ENCODE data around the gene CHPF. TPM values are rescaled to one million over a fixed set of nuclear protein-coding genes. Genes with fewer than 3 reads are reported as not detected.

The CHPF gene
- polyA plus RNA-seq, 4 donors = 23.8 to 46.3 (median 30.1) TPM

DNA sequence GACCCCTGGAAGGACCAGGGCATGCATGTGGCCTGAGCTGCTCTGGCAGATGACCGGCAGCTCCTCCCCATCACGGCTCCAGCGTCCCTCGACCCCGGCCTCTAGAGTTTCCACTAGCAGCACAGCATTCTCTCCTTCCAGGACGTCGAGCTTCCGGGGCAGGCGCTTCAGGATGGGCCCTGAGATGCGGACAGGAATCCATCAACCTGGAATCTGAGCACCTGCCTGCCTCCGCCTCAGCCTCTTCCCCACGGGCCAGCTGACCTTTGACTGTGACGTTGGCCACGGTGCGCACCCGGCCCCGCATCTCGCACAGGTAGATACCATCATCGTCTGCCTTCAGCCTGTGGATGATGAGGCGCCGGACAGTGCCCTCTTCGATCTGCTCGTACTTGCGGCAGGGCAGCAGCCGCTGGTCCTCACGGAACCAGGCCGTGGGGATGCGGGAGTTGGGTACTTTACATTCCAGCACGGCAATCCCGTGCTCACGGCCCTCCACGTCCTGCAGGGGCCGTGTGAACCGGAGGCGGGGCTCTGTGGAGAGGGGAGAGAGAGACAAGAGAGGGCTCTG, 24.3 kb upstream of the CHPF start:
- DNase-seq (ENCODE audit: low read depth in 4 of 4, low spot score in 3 of 4) = no peak

DNA sequence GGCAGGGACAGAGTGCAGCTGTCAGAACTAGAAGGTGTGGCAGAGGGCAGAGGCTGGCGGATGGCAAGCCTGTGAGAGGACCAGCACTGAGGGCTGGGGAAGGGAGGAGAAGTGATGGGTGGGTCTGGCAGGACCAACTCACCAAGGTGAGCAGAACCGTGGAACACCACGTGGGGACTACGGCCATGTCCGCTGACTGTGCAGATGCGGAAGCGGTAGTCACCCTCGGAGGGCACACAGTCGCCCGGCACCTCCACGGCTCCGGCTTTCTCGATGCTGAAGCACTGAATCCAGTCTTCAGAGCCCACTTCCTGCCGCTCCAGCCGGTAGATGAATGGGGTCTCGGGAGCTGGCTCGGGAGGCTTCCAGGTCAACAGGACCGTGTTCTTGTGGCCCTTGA, 23.5 kb upstream of the CHPF start:
- no peak for DNase-seq (ENCODE audit: low read depth in 4 of 4, low spot score in 3 of 4)

DNA sequence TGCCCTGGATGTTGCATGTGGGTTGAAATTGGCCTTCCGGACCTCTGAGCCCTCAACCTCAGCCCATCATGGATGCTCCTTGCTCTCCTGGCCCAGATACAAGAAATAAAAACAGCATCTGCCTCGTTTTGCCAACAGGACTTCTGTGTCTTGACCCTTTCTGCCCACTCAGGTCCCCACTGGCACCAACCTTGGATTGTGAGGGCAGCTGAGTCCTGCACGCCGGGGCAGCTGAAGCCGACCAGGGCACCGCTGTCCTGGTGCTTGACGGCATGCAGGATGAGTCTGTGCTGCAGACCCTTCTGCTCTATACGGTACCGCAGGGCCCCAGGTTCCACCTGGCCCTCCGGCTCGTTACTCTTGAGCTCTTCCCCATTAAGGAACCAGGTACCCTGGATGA, 23.0 kb upstream of the CHPF start:
- no peak for DNase-seq (ENCODE audit: low read depth in 4 of 4, low spot score in 3 of 4)

DNA sequence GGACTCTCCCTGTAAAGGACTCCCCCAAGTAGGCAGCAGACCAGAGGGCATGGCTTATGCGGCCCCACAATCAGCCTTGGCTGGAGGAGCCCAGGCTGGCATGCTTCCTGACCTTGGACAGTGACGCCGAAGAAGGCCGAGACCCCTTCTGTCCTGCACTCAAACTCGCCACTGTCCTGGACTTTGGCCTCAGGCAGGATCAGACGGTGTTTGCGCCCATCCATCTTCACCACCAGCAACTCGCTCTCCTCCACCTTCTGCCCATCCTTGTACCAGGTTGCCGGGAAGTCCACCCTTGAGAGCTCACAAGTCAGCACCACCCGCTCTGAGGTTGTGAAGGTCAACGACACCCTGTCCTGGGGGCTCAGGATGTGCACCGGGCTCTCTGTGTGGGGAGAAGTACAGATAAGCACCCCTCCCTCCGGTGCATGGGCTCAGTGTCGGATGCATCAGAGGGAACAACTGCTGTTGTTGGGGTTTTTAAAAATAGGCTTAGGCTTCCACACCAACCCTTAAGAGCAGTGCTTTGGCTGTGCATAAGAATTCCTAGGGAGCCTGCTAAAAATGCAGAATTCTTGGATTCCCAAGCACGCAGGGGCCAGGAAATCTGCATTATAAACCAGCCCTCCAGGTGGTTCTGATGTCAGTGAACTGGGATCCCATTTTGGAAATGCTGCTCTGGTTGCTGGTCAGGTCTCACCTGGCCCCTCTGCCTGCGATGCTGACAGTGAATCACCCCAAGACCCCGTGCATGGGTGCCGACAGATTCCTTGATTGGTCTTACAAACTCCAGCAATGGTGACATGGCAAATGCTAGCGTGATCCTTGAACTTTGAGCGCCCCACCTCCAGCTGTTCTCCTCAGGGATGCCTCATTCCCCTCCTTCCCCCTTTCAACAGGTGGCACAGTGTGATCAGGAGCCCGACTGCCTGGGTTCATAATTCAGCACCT, 21.8 kb upstream of the CHPF start:
- no peak for DNase-seq (ENCODE audit: low read depth in 4 of 4, low spot score in 3 of 4)

DNA sequence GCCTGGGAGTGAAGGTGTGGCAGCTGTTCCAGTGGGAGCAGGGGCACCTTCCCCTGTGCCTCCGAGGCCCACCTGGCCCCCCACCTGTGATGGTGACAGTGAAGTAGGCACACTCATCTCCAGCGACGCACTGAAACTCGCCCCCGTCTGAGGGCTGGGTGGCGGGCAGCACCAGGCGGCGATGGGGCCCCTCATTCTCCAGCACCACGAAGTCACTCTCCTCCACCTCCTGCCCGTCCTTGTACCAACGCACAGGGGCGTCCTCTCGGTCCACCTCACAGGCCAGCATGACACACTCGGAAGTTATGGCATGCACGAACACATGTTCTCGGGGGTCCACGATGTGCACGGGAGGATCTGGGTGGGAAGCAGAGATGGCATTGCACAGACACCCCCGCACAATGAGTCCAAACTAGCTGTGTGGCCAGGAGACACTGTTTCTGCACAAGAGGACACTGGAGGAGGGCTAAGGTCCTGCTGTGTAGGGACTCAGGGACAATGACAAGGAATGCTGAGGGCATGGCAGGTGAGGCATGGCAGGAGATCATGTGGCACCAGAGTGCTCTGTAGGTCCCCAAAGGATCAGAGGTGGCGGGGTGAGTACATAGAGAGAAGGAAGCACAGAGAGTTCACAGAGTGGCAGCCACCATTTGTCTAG, 19.8 kb upstream of the CHPF start:
- DNase-seq (ENCODE audit: low read depth in 4 of 4, low spot score in 3 of 4) = no peak

DNA sequence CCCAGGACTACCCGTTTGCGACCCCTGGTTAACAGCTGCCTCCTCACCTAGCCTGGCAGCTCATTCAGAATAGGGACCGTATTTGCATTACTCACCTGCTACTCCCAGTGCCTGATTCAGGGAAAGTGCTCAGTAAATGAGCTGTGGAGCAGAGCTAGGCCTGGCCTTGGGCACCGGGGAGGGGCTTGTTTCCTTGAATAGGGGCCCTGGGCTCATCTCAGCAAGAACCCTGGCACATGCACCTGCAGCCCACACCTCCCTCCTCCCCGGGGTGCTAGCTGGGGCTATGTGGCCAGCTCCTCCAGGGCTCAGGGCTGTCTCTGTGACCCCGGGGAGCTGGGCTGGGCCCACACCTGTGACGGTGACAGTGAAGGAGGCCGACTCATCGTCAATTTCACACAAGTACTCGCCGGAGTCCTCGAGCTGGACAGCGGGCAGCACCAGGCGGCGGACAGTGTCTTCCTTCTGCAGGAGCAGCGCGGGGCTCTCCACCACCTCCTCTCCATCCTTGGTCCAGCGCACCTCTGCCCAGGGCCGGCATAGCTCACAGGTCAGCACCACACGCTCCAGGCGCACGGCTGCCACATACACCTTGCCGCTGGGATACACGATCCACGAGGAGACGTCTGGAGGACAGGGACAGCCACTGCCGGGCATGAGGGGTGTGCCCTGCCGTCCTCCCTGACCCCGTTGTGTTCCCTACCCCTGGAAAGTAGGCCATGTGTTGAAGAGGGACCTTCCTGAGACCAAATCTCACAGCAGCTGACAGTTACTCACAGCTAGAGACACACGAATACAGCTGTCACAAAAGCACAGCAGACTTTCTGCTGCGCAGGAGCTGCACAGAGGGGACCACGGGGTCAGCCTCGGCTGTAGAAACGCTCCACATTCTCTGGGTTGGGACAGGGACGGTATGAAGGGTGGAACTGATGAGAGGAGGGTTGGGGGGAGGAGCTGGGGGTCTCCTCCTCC, 18.7 kb upstream of the CHPF start:
- DNase-seq (ENCODE audit: low read depth in 4 of 4, low spot score in 3 of 4) = no peak

DNA sequence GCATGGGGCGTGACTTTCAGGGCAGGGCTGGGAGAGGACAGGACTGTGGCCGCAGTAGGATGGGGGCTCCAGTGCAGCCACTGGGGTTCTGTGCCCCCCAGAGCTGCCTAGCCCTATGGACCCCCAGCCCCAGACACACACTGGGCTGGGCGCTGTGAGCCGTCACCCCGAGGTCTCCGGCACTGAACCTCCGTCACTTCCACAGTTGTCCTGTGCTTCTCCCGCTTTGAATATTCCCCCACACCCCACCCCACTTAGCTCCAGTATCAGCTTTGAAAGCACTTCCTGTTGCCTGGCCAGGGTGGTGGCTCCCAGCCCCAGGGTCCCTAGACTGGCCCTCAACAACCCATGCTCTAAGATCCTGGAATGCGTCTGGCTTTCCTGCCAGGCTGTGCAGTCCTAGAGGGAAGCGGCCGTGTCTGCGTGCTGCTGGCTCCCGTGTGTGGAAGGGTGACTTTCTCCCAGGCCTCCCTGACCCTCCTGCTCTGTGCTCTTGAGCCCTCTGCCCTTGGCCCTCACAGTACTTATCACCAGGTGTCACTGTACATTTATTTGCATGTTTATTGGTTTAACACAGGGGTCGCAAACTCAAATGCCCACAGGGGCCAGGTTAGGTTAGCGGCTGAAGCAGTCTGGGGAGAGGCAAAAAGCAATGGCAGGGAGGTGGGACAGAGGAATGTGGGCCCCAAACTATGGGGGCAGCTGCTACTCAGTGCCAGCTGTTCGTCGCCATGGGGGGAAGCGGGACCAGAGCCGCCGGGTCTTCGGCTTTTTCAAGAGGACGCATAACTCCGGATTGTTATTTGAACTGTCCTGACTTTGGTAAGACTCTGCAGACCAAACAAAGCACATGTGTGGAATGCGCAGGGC, 17.8 kb upstream of the CHPF start:
- DNase-seq (ENCODE audit: low read depth in 4 of 4, low spot score in 3 of 4) = no peak

DNA sequence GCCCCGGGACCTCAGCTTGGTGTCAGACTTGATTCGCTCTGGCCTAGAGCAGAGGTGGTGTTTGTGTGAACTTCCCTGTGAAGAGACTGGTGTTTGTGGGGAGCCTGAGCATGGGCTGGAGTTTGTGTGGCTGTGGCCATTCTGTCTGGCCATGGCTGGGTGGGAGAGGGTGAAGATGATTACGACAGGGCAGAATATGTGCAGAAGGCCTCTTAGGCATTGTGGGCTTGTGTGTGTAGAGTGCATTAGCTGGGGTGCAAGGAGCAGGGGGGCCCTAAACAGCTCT, 17.2 kb upstream of the CHPF start:
- no peak for DNase-seq (ENCODE audit: low read depth in 4 of 4, low spot score in 3 of 4)

DNA sequence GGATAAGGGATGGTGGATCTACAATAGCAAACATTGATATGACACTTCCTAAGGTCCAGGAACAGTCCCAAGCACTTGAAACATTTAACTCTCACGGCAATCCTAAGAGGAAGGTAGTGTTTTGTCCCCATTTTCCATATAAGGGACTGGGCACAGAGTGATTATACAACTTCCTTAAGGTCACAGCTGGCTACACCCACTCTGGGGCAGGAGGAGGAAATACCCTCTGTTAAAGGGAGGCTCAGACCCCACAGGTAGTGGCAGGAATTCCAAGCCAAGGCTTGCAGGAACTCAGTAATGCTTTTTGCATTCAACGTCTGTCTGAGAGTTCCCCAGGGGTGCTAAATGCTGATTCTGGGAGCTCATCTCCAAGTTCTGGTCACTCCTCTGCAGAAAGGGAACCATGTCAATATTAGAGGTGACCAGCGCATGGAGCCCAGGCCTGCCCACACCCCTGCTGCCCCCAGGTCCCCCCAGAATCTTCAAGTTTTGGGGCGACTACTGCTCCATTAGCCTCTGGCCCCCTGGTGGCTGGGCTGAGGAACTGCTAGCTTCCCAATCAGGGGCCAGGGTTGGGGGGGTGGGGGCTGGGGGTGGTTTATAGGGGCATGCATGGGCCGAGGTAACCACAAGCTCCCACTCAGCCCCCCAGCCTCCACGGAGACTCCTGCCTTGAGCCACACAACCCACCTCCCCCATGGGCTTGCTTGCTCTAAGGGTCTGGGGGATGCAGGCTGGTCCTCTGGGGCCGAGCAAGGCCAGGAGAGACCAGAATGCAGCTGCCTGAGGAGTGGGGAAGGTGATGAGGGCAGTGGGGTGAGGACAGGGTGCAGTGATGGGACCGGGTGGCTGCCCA, 16.7 kb upstream of the CHPF start:
- DNase-seq (ENCODE audit: low read depth in 4 of 4, low spot score in 3 of 4) = no peak

DNA sequence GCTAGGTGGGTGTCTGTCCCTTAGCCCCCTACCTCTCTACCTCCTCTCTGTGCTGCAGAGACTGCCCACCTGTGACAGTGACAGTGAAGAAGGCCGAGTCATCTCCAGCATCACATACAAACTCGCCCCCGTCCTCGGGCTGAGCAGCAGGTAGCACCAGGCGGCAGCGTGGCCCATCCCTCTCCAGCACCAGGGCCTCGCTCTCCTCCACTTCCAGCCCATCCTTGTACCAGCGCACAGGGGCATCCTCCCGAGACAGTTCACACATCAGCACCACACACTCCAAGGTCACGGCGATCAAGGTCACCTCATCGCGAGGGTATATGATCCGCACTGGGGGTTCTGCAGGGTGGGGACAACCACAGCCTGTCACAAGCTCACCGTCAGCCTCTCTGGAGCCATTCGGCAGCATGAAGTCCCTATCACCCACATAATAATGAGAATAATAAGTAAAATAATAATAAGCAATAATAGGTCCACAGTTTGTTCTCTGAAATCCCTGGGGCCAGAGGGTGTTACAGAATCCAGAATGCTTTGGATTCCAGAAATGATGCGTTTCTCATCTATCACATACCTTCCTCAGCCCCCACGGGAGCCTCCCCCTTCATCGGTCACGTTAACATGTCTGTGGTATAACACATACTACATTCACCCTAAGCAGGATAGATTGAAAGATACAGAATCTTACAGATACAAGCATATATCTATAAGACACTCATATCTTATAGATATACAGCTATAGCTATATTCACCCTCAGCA, 15.7 kb upstream of the CHPF start:
- no peak for DNase-seq (ENCODE audit: low read depth in 4 of 4, low spot score in 3 of 4)

DNA sequence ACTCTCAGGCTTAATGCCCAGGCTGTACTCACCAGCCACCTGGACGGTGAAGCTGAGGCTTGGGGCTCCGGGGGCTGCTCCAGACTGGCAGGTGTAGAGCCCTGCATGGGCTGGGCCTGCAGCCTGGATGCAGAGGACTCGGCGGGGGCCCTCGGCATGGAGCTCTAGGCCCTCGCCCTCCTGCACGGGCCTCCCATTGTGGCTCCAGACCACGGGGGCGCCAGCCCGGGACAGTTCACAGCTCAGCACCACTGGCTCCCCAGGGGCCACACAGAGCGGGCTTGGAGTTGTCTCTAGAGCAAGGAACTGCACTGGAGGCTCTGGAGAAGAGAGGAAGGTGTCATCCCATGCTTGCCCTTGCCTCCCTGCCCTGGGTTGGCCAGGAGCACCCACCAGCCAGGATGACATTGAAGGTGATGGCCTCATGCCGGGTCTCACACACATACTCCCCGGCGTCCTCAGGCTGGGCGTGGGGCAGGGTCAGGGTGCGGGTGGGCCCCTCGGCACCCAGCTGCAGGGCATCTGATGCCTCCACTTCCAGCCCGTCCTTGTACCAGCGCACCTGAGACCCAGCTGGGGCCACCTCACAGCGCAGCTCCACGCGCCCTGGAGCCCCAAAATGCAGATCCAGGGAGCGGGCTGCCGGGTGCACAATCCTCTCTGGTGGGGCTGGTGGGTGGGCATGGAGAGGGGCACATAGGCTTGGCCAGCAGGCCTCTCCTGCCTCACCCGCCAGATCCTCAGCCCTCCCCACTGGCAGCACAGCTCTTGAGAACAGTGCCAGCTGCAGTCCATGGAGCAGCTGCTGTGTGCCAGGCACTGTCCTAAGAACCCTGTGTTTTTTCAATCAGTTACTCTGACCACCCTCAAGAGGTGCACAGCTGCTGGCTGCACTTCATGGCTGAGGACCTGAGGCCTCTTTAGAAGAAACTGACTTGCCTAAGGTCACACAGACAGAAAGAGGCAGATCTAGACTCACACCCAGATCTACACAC, 14.5 kb upstream of the CHPF start:
- no peak for DNase-seq (ENCODE audit: low read depth in 4 of 4, low spot score in 3 of 4)

DNA sequence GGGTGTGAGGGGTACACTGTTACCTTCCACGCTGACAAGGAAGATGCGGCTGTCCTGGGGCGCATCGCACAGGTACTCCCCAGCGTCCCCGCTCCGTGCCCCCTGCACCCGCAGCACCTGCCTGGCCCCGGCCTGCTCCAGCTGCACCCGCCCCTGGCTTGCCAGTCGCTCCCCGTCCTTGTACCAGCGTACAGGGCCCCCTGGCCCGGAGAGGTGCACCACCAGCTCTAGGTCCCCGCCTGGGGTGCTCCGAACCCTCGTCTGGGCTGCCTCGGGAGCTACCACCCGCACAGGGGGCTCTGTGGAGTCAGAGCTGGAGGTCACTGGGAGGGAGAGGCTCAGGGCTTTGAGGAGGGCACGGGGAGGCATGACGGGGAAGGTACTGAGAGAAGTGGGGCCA, 13.7 kb upstream of the CHPF start:
- DNase-seq (ENCODE audit: low read depth in 4 of 4, low spot score in 3 of 4) = no peak

DNA sequence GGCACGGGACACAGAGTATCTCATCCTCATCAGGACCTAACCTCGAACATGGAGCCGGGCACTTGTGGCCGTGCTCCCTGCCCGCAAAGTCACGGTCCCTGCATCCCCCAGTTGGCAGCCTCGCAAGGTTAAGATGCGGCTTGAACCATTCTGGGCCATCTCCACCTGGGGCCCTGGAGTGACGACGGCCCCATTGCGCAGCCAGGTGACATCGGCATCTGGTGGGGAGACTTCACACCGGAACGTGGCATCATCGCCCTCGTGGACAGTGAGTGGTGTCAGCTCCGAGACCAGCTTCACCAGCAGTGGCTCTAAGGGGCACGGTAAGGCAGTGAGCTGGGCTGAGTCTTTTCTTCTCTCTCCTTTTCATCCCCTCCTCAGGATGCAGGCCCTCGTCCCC, 12.8 kb upstream of the CHPF start:
- no peak for DNase-seq (ENCODE audit: low read depth in 4 of 4, low spot score in 3 of 4)

DNA sequence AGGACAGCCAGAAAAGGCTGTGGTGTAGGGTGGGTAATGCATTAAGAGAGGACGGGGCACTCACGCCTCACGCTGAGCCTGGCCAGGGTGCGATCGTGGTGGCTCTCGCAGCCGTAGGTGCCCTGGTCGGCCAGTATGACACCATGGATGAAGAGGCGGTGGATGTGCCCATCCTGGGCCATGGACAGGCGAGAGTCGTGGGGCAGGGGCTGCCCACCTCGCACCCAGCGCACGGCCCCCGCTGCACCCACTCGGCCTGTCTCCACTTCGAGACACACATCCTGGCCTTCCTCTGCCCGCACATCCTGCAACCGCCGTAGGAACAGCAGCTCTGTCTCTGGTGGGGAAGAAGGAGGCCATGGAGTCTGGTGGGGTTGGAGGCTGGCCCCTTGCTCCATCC, 12.3 kb upstream of the CHPF start:
- DNase-seq (ENCODE audit: low read depth in 4 of 4, low spot score in 3 of 4) = no peak

DNA sequence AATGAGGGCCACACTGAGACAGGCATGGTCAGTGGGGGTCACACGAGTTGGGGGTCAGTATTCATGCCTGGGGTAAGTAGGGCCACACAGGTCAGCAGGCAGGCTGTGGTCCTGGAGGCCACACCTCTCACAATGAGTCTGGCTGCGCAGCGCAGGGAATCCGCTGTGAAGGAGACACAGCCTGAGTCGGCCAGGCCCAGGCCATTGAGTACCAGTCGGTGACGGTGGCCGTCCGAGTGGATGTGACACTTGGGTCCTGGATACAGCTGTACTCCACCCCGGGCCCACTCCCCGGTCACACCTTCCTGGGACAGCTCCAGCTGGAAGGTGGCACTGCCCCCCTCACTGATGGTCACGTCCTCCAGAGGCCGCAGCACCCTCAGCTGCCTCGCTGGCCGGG, 10.7 kb upstream of the CHPF start:
- DNase-seq (ENCODE audit: low read depth in 4 of 4, low spot score in 3 of 4) = no peak

DNA sequence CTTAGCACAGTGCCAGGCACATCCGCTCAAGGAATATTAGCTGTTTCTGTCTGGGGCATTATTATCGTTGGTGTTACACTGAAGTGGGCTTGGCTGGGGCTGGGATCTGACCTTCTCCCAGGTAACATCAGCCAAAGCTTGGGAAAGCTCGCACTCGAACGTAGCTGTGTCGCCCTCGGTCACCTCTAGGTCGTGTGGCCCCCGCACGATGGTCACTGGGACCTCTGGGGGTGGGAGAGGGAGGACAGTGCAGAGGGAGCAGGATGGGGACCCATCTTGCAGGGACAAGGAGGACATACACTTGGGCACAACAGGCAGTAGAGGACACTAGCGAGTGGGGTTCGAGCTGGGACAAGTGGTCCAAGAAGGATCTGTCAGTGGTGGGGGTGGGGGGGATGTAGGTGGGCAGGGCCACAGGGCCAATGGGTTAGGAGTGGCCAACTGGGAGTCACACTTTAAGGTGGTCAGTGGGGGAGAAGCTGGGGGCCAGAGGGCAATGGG, 9.9 kb upstream of the CHPF start:
- DNase-seq (ENCODE audit: low read depth in 4 of 4, low spot score in 3 of 4) = no peak

DNA sequence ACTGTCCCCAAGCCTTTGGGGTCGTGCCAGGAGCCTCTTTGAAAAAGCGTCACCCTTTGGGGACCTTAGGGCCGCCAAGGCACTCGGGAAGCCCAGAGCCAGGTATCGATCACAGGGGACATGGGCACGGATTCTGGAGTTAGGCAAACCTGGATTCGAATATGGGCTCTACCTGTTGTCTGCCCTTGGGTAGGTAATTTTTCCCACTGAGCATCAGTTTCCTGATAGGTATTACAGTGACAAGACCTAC, 9.5 kb upstream of the CHPF start:
- no peak for DNase-seq (ENCODE audit: low read depth in 4 of 4, low spot score in 3 of 4)

Measured in right renal pelvis (tissue), 4 donors.